Measurements from ENCODE around the gene BNIP2.

DNA sequence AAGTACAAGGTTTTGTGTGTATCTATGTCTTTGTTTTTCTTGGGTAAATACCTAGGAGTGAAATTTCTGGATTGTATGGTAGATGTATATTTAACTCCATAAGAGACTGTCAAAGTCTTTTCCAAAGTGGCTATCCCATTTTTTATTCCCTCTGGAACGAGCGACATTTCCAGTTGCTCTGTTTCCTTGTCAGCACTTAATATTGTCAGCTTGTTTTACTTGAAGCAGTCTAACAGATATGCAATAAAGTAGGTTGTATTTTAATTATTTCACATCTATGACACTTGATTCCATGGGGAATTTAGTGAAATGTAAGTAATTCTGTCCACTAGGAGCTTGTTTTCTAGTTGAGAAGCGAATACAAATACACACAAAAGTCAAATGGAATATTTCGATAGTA, 18.5 kb upstream of the BNIP2 start:
- TF ChIP-seq POLR2A (IDR thresholded peaks at IDR 0.05; ENCODE audit: low read depth, low read length): no peak
- no peak for TF ChIP-seq TAF1 (IDR thresholded peaks at IDR 0.05; ENCODE audit: borderline replicate concordance, low read depth, low read length)
- TF ChIP-seq POLR2AphosphoS5 (IDR thresholded peaks at IDR 0.05; ENCODE audit: low read depth, low read length): no peak
